ENCODE measurements around the gene AKT3. TPM values are rescaled to one million over a fixed set of nuclear protein-coding genes. Genes with fewer than 3 reads are reported as not detected.

The AKT3 gene
- total RNA-seq, 6 donors from 2014 or later, result 23.0 to 51.2 (median 46.8) TPM

DNA sequence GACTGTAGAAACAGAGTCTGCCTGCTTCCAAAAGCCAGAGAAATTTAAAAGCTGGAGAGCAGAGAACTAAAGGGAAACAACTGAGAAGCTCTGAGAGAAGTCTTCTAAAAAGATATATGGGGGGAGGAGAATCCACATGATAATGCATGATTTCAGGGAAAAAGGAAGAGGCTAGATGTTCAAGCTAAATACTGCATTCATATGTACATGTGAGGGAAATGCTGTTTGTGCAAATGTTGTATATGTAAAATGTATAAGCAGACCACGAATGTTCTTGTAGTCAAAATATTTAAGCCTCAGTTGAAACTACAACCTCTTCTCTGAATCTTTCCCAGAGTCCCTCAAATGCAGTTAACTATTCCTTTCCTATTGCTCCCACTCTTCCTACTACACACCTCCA lies 79.2 kb downstream of the AKT3 start:
- no peaks in the 10 kb centered on the region for H3K27me3 ChIP-seq
- no peak overlapping the region for H3K27ac ChIP-seq
- TF ChIP-seq EP300 (IDR thresholded peaks at IDR 0.05) (no peak), POLR2AphosphoS5 (IDR thresholded peaks at IDR 0.05) (no peak), POLR2A (IDR thresholded peaks at IDR 0.05) (no peak)
- TF ChIP-seq, protein P1, sequence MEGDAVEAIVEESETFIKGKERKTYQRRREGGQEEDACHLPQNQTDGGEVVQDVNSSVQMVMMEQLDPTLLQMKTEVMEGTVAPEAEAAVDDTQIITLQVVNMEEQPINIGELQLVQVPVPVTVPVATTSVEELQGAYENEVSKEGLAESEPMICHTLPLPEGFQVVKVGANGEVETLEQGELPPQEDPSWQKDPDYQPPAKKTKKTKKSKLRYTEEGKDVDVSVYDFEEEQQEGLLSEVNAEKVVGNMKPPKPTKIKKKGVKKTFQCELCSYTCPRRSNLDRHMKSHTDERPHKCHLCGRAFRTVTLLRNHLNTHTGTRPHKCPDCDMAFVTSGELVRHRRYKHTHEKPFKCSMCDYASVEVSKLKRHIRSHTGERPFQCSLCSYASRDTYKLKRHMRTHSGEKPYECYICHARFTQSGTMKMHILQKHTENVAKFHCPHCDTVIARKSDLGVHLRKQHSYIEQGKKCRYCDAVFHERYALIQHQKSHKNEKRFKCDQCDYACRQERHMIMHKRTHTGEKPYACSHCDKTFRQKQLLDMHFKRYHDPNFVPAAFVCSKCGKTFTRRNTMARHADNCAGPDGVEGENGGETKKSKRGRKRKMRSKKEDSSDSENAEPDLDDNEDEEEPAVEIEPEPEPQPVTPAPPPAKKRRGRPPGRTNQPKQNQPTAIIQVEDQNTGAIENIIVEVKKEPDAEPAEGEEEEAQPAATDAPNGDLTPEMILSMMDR (IDR thresholded peaks at IDR 0.05), result no peak
- 83 to 93% methylated on average over 1 of the region's 1 CpG for WGBS, 2 donors
- DNase-seq (no peak), ATAC-seq (ENCODE audit: low FRiP score in 2 of 2) (no peak)
- no peak overlapping the region for H3K4me3 ChIP-seq
- no peaks in the 10 kb centered on the region for H3K36me3 ChIP-seq
- peaks cover 0 to 3% (median 0%) of the 10 kb centered on the region in 4 donors for H3K9me3 ChIP-seq
- H3K4me1 ChIP-seq, result no peaks in the 10 kb centered on the region

DNA sequence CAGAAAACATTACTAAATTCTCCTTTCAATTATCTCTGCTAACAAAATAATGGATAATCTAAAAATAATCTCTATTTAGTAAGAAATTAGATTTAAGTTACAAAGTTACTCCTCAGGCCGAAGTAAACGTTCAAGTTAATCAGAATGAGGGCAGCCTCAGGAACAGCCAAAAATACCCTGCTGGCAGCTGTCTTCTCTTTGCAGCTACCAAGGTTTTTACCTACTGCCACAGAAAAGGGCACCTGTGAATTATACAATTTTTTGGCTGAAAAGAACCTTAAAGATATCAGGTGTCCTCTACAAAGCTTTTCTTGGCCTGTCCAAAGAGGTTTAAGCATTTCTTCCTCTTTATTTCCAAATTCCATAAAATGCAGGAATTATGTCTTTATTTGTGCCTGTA lies 84.4 kb downstream of the AKT3 start:
- Histone ChIP-seq H3K36me3 (no peaks in the 10 kb centered on the region), H3K27ac (no peak overlapping the region), H3K4me1 (no peaks in the 10 kb centered on the region), H3K27me3 (no peaks in the 10 kb centered on the region), H3K4me3 (no peak overlapping the region), H3K9me3 (no peaks in the 10 kb centered on the region)
- 69 to 72% methylated on average over 2 of the region's 2 CpGs for WGBS, 2 donors
- TF ChIP-seq POLR2AphosphoS5 (IDR thresholded peaks at IDR 0.05) (no peak), EP300 (IDR thresholded peaks at IDR 0.05) (no peak), POLR2A (IDR thresholded peaks at IDR 0.05) (no peak)
- TF ChIP-seq, protein P1 (IDR thresholded peaks at IDR 0.05), result no peak
- no peak for ATAC-seq (ENCODE audit: low FRiP score in 2 of 2)
- DNase-seq, result no peak

DNA sequence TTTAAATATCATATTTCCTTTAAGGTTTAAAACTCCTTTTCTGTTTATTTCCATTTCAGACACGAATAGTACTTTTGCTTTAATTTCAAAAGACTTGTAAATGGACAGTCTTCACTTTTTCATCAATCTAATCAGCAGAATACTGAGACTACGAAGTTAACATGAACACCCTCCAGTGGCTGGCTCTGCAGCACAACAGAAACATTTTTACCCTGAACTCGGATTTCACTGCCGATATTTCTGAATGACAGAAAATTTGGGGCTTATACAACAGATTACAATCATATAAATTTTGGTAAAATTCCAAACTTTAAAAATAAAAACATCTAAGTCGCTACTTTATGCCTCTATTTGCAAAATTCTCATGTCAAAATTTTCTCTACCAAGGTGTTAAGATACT lies 86.2 kb downstream of the AKT3 start:
- Histone ChIP-seq H3K9me3 (no peaks in the 10 kb centered on the region), H3K4me1 (no peaks in the 10 kb centered on the region), H3K4me3 (no peak overlapping the region), H3K27ac (no peak overlapping the region), H3K27me3 (no peaks in the 10 kb centered on the region), H3K36me3 (no peaks in the 10 kb centered on the region)
- WGBS, 2 donors, result 90% methylated on average over 5 of the region's 5 CpGs
- no peak for ATAC-seq (ENCODE audit: low FRiP score in 2 of 2)
- no peak for DNase-seq
- TF ChIP-seq, protein P1 (IDR thresholded peaks at IDR 0.05), result no peak
- TF ChIP-seq POLR2AphosphoS5 (IDR thresholded peaks at IDR 0.05), result no peak
- TF ChIP-seq POLR2A (IDR thresholded peaks at IDR 0.05), result no peak
- TF ChIP-seq EP300 (IDR thresholded peaks at IDR 0.05), result no peak

DNA sequence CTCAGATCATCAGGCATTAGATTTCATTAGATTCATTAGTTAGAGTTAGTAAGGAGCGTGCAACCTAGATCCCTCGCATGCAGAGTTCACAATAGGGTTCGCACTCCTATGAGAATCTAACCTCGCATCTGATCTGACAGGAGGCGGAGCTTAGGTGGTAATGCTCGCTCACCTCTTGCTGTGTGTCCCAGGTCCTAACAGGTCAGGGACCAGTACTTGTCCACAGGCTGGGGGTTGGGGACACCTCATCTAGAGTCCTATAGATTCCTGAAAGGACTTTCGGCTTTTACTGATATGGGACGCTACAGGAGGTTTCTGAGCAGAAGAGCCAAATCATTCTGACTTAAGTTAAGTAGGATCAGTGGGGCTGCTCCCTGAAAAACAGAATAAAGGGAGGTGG lies 91.4 kb downstream of the AKT3 start:
- no peak overlapping the region for H3K27ac ChIP-seq
- H3K36me3 ChIP-seq, result no peaks in the 10 kb centered on the region
- DNase-seq (no peak), ATAC-seq (ENCODE audit: low FRiP score in 2 of 2) (no peak)
- WGBS, 2 donors, result 93 to 98% methylated on average over 8 of the region's 8 CpGs
- H3K4me1 ChIP-seq, result no peaks in the 10 kb centered on the region
- TF ChIP-seq POLR2AphosphoS5 (IDR thresholded peaks at IDR 0.05) (no peak), POLR2A (IDR thresholded peaks at IDR 0.05) (no peak), EP300 (IDR thresholded peaks at IDR 0.05) (no peak)
- TF ChIP-seq, protein P1 (IDR thresholded peaks at IDR 0.05), result no peak
- no peak overlapping the region for H3K4me3 ChIP-seq
- no peaks in the 10 kb centered on the region for H3K9me3 ChIP-seq
- no peaks in the 10 kb centered on the region for H3K27me3 ChIP-seq

DNA sequence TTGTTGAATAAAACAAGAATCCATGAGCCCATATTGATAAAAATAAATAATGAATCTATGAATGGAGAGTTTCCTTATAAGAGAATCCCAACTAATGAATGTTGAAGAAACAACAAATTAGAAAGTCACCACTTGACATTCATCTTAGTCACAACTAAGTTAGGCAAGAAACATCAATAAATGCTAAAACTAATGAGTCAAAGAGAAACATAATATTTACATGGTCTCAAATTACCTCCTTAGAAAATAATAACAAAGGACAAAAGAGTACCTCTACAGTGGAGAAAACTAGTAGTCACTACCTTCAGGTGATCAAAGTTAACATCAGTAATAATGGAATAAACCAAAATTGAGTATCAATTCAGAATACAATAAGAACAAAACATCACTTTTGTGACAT lies 93.5 kb downstream of the AKT3 start:
- Histone ChIP-seq H3K27ac (no peak overlapping the region), H3K9me3 (no peaks in the 10 kb centered on the region), H3K27me3 (no peaks in the 10 kb centered on the region), H3K36me3 (no peaks in the 10 kb centered on the region), H3K4me3 (no peak overlapping the region), H3K4me1 (no peaks in the 10 kb centered on the region)
- no peak for ATAC-seq (ENCODE audit: low FRiP score in 2 of 2)
- TF ChIP-seq, protein P1 (IDR thresholded peaks at IDR 0.05), result no peak
- TF ChIP-seq POLR2AphosphoS5 (IDR thresholded peaks at IDR 0.05) (no peak), EP300 (IDR thresholded peaks at IDR 0.05) (no peak), POLR2A (IDR thresholded peaks at IDR 0.05) (no peak)
- DNase-seq, result no peak

Data from upper lobe of left lung (tissue), 6 donors.